BE2C (cell line): ENCODE data around the gene RCBTB2.
A peak's percentile ranks its signal among the peaks of the same experiment; 100 is the strongest.

Source experiments
- DNase-seq: peaks from one replicate; pipeline ENCODE4 v3.0.0-alpha.2; 2020
- H3K27me3 ChIP-seq: fragments of 250-450 bp; sonication (Bioruptor Pico); 2 replicates; pipeline ENCODE4 v1.5.1; 2020; ENCODE audit warnings: mild to moderate bottlenecking
- H3K36me3 ChIP-seq: fragments of 250-450 bp; sonication (Bioruptor Pico); 2 replicates; pipeline ENCODE4 v1.5.1; 2020; ENCODE audit warnings: mild to moderate bottlenecking
- H3K4me1 ChIP-seq: fragments of 250-450 bp; sonication (Bioruptor Pico); 2 replicates; pipeline ENCODE4 v1.5.1; 2020
- H3K4me3 ChIP-seq: 2 replicates; pipeline ENCODE4 v1.5.1; 2011; ENCODE audit warnings: low read depth, low read length
- H3K9me3 ChIP-seq: fragments of 250-450 bp; sonication (Bioruptor Pico); 2 replicates; pipeline ENCODE4 v1.5.1; 2020
- CTCF ChIP-seq: IDR thresholded peaks from 2 replicates; pipeline ENCODE4 v1.5.1; 2012; ENCODE audit warnings: mild to moderate bottlenecking, low read depth, low read length

The RCBTB2 gene

GRCh38 chr13:48564056-48564455 is 31.2 kb upstream of the RCBTB2 start:
- H3K27me3 ChIP-seq, result no peaks in the 10 kb centered on the region

GRCh38 chr13:48563626-48564025 is 30.7 kb upstream of the RCBTB2 start:
- no peak for TF ChIP-seq CTCF

More at GRCh38 chr13:48564056-48564455, 31.2 kb upstream of the RCBTB2 start:
- peak; percentile 16 for DNase-seq
- Histone ChIP-seq H3K9me3 (no peaks in the 10 kb centered on the region; the same call in 1 of the 2 replicates), H3K4me3 (no peak overlapping the region), H3K4me1 (peaks cover 18% of the 10 kb centered on the region), H3K36me3 (no peaks in the 10 kb centered on the region)
- TF ChIP-seq CTCF, result no peak

GRCh38 chr13:48562296-48563066 is 29.6 kb upstream of the RCBTB2 start:
- Histone ChIP-seq H3K4me1 (peaks cover 18% of the 10 kb centered on the region), H3K4me3 (no peak overlapping the region), H3K9me3 (no peaks in the 10 kb centered on the region; the same call in 1 of the 2 replicates), H3K27me3 (no peaks in the 10 kb centered on the region), H3K36me3 (no peaks in the 10 kb centered on the region)
- TF ChIP-seq CTCF, result no peak
- no peak for DNase-seq

More at GRCh38 chr13:48563626-48564025, 30.7 kb upstream of the RCBTB2 start:
- Histone ChIP-seq H3K4me1 (peaks cover 18% of the 10 kb centered on the region), H3K4me3 (no peak overlapping the region), H3K9me3 (no peaks in the 10 kb centered on the region; the same call in 1 of the 2 replicates), H3K27me3 (no peaks in the 10 kb centered on the region), H3K36me3 (no peaks in the 10 kb centered on the region)
- DNase-seq, result no peak

GRCh38 chr13:48561466-48562235 is 28.8 kb upstream of the RCBTB2 start:
- Histone ChIP-seq H3K4me1 (peaks cover 18% of the 10 kb centered on the region), H3K9me3 (no peaks in the 10 kb centered on the region; the same call in 1 of the 2 replicates), H3K27me3 (no peaks in the 10 kb centered on the region), H3K36me3 (no peaks in the 10 kb centered on the region), H3K4me3 (no peak overlapping the region)
- no peak for DNase-seq
- no peak for TF ChIP-seq CTCF

GRCh38 chr13:48560657-48561337 is 27.9 kb upstream of the RCBTB2 start:
- H3K4me3 ChIP-seq, result no peak overlapping the region
- no peaks in the 10 kb centered on the region for H3K27me3 ChIP-seq
- peaks cover 18% of the 10 kb centered on the region for H3K4me1 ChIP-seq
- no peaks in the 10 kb centered on the region; the same call in 1 of the 2 replicates for H3K9me3 ChIP-seq
- no peak for DNase-seq
- H3K36me3 ChIP-seq, result no peaks in the 10 kb centered on the region
- TF ChIP-seq CTCF, result no peak
